Endothelial cell (in vitro differentiated cells): ENCODE measurements around the gene NPPC. TPM values are rescaled to one million over a fixed set of nuclear protein-coding genes. Genes with fewer than 3 reads are reported as not detected.

Experiments used
- DNase-seq: peaks from one replicate; pipeline ENCODE4 v3.0.0; 2021; ENCODE audit warnings: low spot score
- H3K27ac Mint-ChIP-seq: one replicate; pipeline ENCODE4 v1.8.0; 2021; ENCODE audit warnings: mixed read lengths, inconsistent platforms; ENCODE audit not compliant: unreplicated experiment
- H3K27me3 Mint-ChIP-seq: one replicate; pipeline ENCODE4 v1.8.0; 2021; ENCODE audit warnings: mild to moderate bottlenecking, moderate library complexity, mixed read lengths, inconsistent platforms; ENCODE audit not compliant: unreplicated experiment
- H3K36me3 Mint-ChIP-seq: one replicate; pipeline ENCODE4 v1.8.0; 2021; ENCODE audit warnings: mild to moderate bottlenecking, low read depth, mixed read lengths, inconsistent platforms; ENCODE audit not compliant: unreplicated experiment
- H3K4me1 Mint-ChIP-seq: one replicate; pipeline ENCODE4 v1.8.0; 2021; ENCODE audit warnings: mild to moderate bottlenecking, mixed read lengths, inconsistent platforms; ENCODE audit not compliant: unreplicated experiment
- H3K4me3 Mint-ChIP-seq: one replicate; pipeline ENCODE4 v1.8.0; 2021; ENCODE audit warnings: mild to moderate bottlenecking, mixed read lengths, inconsistent platforms; ENCODE audit not compliant: unreplicated experiment
- H3K9me3 Mint-ChIP-seq: one replicate; pipeline ENCODE4 v1.8.0; 2021; ENCODE audit warnings: mixed read lengths, inconsistent platforms; ENCODE audit not compliant: unreplicated experiment
- total RNA-seq: library from RNA; stranded (reverse); fragmentation: NEBNext Ultra II Directional; extraction: Animal tissue kit (Norgen Biotek cat#: 25700); gene quantifications from one replicate; pipeline ENCODE4 v1.2.1, GENCODE V29; 2021; ENCODE audit not compliant: unreplicated experiment
- TF ChIP-seq, protein P1 (sequence below): fragments of 200-600 bp; sonication (generic); IDR thresholded peaks from one replicate; pipeline ENCODE4 v1.5.0; 2021; ENCODE audit warnings: antibody characterized with exemption; ENCODE audit not compliant: unreplicated experiment

NPPC gene
- total RNA-seq, 1 donor from 2014 or later: 11.4 TPM

GRCh38 chr2:231929961-231930592 lies 3.9 kb upstream of the NPPC start:
- DNase-seq: no peak
- Mint-ChIP-seq H3K36me3 (no peaks in the 10 kb centered on the region), H3K4me3 (no peak overlapping the region), H3K4me1 (peaks cover 32% of the 10 kb centered on the region), H3K27ac (no peak overlapping the region), H3K9me3 (no peaks in the 10 kb centered on the region), H3K27me3 (peaks cover 7% of the 10 kb centered on the region)
- TF ChIP-seq, protein P1, sequence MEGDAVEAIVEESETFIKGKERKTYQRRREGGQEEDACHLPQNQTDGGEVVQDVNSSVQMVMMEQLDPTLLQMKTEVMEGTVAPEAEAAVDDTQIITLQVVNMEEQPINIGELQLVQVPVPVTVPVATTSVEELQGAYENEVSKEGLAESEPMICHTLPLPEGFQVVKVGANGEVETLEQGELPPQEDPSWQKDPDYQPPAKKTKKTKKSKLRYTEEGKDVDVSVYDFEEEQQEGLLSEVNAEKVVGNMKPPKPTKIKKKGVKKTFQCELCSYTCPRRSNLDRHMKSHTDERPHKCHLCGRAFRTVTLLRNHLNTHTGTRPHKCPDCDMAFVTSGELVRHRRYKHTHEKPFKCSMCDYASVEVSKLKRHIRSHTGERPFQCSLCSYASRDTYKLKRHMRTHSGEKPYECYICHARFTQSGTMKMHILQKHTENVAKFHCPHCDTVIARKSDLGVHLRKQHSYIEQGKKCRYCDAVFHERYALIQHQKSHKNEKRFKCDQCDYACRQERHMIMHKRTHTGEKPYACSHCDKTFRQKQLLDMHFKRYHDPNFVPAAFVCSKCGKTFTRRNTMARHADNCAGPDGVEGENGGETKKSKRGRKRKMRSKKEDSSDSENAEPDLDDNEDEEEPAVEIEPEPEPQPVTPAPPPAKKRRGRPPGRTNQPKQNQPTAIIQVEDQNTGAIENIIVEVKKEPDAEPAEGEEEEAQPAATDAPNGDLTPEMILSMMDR: peak; percentile 29

DNA sequence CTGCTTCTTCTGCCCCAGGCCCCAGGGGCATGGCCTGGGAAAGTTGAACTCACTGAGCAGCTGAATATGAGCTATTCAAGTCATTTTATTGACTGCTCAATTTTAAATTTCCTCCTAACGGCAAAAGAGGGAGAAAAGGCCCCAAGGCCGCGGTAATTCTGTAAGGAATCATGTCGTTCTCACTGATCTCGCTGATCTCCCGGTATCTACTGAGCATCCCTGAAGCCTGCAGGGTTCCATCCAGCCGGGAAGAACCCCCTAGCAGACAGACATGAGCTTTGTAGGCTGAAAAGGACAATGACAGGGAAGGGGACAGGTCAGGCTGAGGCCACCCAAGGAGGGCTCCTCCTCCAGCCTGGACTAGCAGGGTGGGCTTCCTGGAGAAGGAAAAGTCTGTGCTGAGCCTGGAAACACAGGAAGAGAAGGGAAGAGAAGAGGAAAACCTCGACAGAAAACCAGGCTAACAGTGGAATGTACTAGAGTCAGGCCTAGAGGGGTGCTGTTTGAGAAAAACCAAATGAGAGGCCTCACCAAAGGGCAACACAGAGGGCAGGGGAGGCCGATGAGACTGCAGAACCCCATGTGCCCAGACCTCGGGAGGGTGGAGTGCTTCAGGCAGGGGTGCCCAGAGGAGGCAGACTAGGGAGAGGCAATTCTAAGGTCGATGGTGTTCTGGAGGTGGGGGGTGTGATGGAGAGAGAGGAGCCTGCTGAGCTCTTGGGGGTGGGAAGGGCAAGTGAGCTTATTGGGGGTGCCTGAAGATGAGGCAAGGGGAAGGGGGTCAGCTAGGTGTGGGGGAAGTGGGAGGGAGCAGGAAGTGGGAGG lies 2.9 kb upstream of the NPPC start:
- DNase-seq: no peak
- peaks cover 3% of the 10 kb centered on the region for H3K36me3 Mint-ChIP-seq
- no peaks in the 10 kb centered on the region for H3K9me3 Mint-ChIP-seq
- H3K27me3 Mint-ChIP-seq: peaks cover 12% of the 10 kb centered on the region
- no peak overlapping the region for H3K27ac Mint-ChIP-seq
- H3K4me3 Mint-ChIP-seq: no peak overlapping the region
- H3K4me1 Mint-ChIP-seq: peaks cover 35% of the 10 kb centered on the region
- TF ChIP-seq, protein P1: no peak

DNA sequence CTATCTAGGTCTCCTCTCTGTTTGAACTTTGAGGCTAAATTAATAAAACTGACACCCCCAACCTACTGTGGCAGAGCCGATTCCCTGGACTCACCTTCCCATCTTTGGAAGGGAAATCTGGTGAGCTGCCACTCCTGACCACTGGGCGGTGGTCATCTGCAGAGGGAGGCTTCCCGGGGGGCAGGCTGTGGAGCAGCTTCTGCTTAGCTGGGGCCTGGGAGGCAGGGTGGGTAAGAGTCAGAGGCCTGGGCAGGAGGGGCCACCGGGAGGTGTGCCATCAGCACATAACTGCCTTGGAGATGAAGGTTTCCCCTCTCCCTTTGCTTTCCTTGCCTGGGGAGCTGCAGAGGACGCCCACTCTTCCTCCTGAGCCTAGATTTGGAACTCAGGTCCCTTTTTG lies 2.3 kb upstream of the NPPC start:
- Mint-ChIP-seq H3K9me3 (no peaks in the 10 kb centered on the region), H3K27ac (no peak overlapping the region), H3K4me1 (peaks cover 37% of the 10 kb centered on the region), H3K27me3 (peaks cover 12% of the 10 kb centered on the region), H3K4me3 (no peak overlapping the region), H3K36me3 (peaks cover 8% of the 10 kb centered on the region)
- peak; percentile 42 for DNase-seq
- TF ChIP-seq, protein P1: no peak

DNA sequence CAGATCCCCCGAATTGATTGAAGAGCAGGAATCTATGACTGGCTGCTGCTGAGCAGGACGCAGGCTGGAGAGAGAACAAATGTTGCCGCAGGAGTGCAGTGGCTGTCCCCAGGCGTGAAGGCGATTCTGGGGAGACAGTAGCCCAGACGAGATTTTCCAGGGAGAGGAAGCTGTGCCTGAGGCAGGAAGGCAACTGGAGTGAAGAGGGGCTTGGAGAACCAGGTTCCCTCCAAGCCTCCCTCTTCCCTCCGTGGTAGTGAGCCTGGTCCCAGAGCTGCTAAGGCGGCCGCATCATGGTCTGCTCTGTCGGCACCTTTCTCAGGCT lies 1.3 kb upstream of the NPPC start:
- Mint-ChIP-seq H3K9me3 (no peaks in the 10 kb centered on the region), H3K36me3 (peaks cover 8% of the 10 kb centered on the region), H3K27me3 (peaks cover 12% of the 10 kb centered on the region), H3K27ac (peak overlapping the region; percentile 58), H3K4me3 (peak overlapping the region; percentile 81), H3K4me1 (peaks cover 37% of the 10 kb centered on the region)
- TF ChIP-seq, protein P1: no peak
- no peak for DNase-seq
